Loucy (cell line): Measurements from ENCODE around the gene FGF12.
"Not testable (repeated sequence)": the region's sequence is repeated elsewhere in the genome, so short reads cannot be mapped to it uniquely, and the experiment has no call there.

Experiments used
- H2AFZ ChIP-seq: fragments of 200-600 bp; sonication (generic); 2 replicates; pipeline ENCODE4 v1.6.0; 2016; ENCODE audit warnings: antibody characterized with exemption, mild to moderate bottlenecking, low read length, moderate library complexity
- H3F3A ChIP-seq: fragments of 200-600 bp; 2 replicates; pipeline ENCODE4 v1.6.0; 2016; ENCODE audit warnings: antibody characterized with exemption, low read depth, mild to moderate bottlenecking
- H3K27me3 ChIP-seq: fragments of 200-600 bp; sonication (generic); 2 replicates; pipeline ENCODE4 v1.6.1; 2014; ENCODE audit warnings: low read length, mild to moderate bottlenecking; ENCODE audit not compliant: insufficient read depth, poor library complexity, severe bottlenecking
- H3K36me3 ChIP-seq: fragments of 200-600 bp; sonication (generic); 2 replicates; pipeline ENCODE4 v1.6.1; 2016; ENCODE audit warnings: low read length; ENCODE audit not compliant: insufficient read depth
- H3K4me1 ChIP-seq: fragments of 200-600 bp; sonication (generic); 2 replicates; pipeline ENCODE4 v1.5.1; 2014; ENCODE audit warnings: low read length, mild to moderate bottlenecking; ENCODE audit not compliant: insufficient read depth, poor library complexity, severe bottlenecking
- H3K4me2 ChIP-seq: fragments of 200-600 bp; sonication (generic); 2 replicates; pipeline ENCODE4 v1.6.0; 2014; ENCODE audit warnings: antibody characterized with exemption, low read length, low read depth, mild to moderate bottlenecking; ENCODE audit not compliant: poor library complexity, severe bottlenecking
- H3K4me3 ChIP-seq: fragments of 200-600 bp; sonication (generic); 2 replicates; pipeline ENCODE4 v1.5.1; 2014; ENCODE audit warnings: low read length, mild to moderate bottlenecking, mixed read lengths; ENCODE audit not compliant: poor library complexity, severe bottlenecking
- H3K79me2 ChIP-seq: fragments of 200-600 bp; sonication (generic); 2 replicates; pipeline ENCODE4 v1.6.1; 2014; ENCODE audit warnings: low read length; ENCODE audit not compliant: insufficient read depth
- H3K9ac ChIP-seq: fragments of 200-600 bp; sonication (generic); 2 replicates; pipeline ENCODE4 v1.6.0; 2014; ENCODE audit warnings: mild to moderate bottlenecking, low read depth, low read length, moderate library complexity; ENCODE audit not compliant: poor library complexity, severe bottlenecking
- H3K9me2 ChIP-seq: fragments of 200-600 bp; sonication (generic); replicated peaks from 2 replicates; pipeline ENCODE4 v1.6.1; 2016; ENCODE audit warnings: low read depth, low read length, mixed read lengths
- H3K9me3 ChIP-seq: fragments of 200-600 bp; sonication (generic); 2 replicates; pipeline ENCODE4 v1.6.1; 2014; ENCODE audit warnings: mild to moderate bottlenecking, antibody characterized with exemption, low read length, low read depth; ENCODE audit not compliant: insufficient read depth
- H4K20me1 ChIP-seq: fragments of 200-600 bp; sonication (generic); 2 replicates; pipeline ENCODE4 v1.6.0; 2014; ENCODE audit warnings: antibody characterized with exemption, low read length, mild to moderate bottlenecking; ENCODE audit not compliant: insufficient read depth, poor library complexity, severe bottlenecking
- CTCF ChIP-seq: fragments of 200-600 bp; sonication (generic); conservative IDR thresholded peaks from 2 replicates; pipeline ENCODE4 v1.5.1; 2014; ENCODE audit warnings: mild to moderate bottlenecking, antibody characterized with exemption, low read length
- EZH2phosphoT487 ChIP-seq: fragments of 200-600 bp; IDR thresholded peaks from 2 replicates; pipeline ENCODE4 v1.6.1; 2018; ENCODE audit warnings: antibody characterized with exemption, mild to moderate bottlenecking, moderate library complexity, borderline replicate concordance

Gene FGF12

DNA sequence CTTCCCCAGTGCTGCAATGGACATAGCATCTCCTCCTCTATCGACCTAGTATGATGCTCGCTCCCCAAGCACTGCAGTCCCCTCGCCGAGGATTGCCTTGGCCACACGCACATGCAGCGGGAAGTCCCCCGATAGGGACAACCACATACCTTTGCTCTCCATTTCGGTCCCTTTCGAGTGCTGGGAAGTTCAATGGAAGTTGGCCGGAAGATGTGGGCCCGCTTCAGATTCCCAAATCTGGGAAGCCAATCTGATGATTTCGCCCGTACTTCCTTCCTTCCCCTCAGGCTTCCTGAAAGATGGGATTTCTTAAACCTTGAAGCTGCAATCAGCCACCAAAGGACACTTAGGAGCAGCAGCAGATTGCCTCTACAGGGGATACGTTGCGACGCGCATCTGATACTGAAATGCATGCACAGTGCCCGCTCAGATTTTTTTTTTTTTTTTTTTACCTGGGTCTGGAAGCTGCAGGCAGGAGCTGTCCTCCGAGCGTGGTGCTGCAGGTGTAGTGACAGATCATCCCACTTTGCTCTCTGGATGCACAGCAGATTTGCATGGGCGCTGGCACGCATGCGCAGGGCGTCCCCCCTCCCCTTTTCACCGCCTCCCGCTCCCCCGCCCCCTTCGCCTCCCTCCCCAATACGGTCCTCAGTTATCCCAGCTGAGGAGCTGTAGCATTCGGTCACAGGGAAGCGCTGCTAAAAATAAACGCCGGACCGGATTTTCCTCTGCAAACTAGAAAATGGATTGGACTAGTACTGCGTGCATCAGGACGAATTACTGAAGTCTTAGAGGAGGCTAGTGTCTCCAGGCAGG lies at the start of gene FGF12:
TSS of gene FGF12 (minus strand) at position 510 of the 816 bp plus-strand sequence.
- H3K4me2 ChIP-seq, result no peak within 1 kb of the TSS

GRCh38 chr3:192774341-192774740 lies 47.0 kb upstream of the FGF12 start:
- not testable (repeated sequence) for H3K4me1 ChIP-seq, H2AFZ ChIP-seq, H3K4me2 ChIP-seq, H3K9me2 ChIP-seq, H4K20me1 ChIP-seq, H3K79me2 ChIP-seq, H3K27me3 ChIP-seq, H3K4me3 ChIP-seq, H3K9ac ChIP-seq, H3K36me3 ChIP-seq, H3F3A ChIP-seq, H3K9me3 ChIP-seq

More for the DNA sequence above, at the start of gene FGF12:
- Histone ChIP-seq H3K79me2 (no peaks in the 10 kb centered on the region), H3K9me3 (no peaks in the 10 kb centered on the region), H3K4me1 (no peaks in the 10 kb centered on the region), H3K27me3 (no peaks in the 10 kb centered on the region), H3F3A (no peaks in the 10 kb centered on the region), H4K20me1 (no peaks in the 10 kb centered on the region), H3K36me3 (no peaks in the 10 kb centered on the region), H2AFZ (no peak within 1 kb of the TSS), H3K4me3 (no peak within 1 kb of the TSS), H3K9ac (no peak within 1 kb of the TSS), H3K9me2 (no peaks in the 10 kb centered on the region)
- TF ChIP-seq CTCF (no peak), EZH2phosphoT487 (no peak)

- Histone ChIP-seq H3K9me3 (no peaks in the 10 kb centered on the region), H3K4me3 (no peak overlapping the region), H2AFZ (no peak overlapping the region), H3K9ac (no peak overlapping the region), H3K4me2 (no peak overlapping the region), H3K9me2 (no peaks in the 10 kb centered on the region), H3K79me2 (no peaks in the 10 kb centered on the region), H3F3A (no peaks in the 10 kb centered on the region), H3K36me3 (no peaks in the 10 kb centered on the region), H4K20me1 (no peaks in the 10 kb centered on the region), H3K4me1 (no peaks in the 10 kb centered on the region), H3K27me3 (no peaks in the 10 kb centered on the region)
- peak; percentile 79 for TF ChIP-seq CTCF
- no peak for TF ChIP-seq EZH2phosphoT487
Observed at GRCh38 chr3:192772240-192772894, 45.0 kb upstream of the FGF12 start.
